HUES48 (cell line): ENCODE results near the gene GLI3.

ENCODE experiments used
- H3K27ac ChIP-seq: one replicate; pipeline ENCODE4 v1.7.0; 2013; ENCODE audit warnings: low read depth, low read length, inconsistent platforms
- H3K27me3 ChIP-seq: 2 replicates; pipeline ENCODE4 v1.6.1; 2013; ENCODE audit warnings: mild to moderate bottlenecking, low read length; ENCODE audit not compliant: control insufficient read depth, insufficient read depth
- H3K36me3 ChIP-seq: 2 replicates; pipeline ENCODE4 v1.6.1; 2013; ENCODE audit warnings: low read length; ENCODE audit not compliant: control insufficient read depth, insufficient read depth
- H3K4me1 ChIP-seq: 2 replicates; pipeline ENCODE4 v1.6.1; 2013; ENCODE audit warnings: mild to moderate bottlenecking, low read length; ENCODE audit not compliant: control insufficient read depth, insufficient read depth
- H3K4me3 ChIP-seq: 2 replicates; pipeline ENCODE4 v1.5.1; 2013; ENCODE audit warnings: mild to moderate bottlenecking, low read depth, low read length
- H3K9ac ChIP-seq: 2 replicates; pipeline ENCODE4 v1.6.1; 2013; ENCODE audit warnings: mild to moderate bottlenecking, low read depth, low read length, moderate library complexity
- H3K9me3 ChIP-seq: 2 replicates; pipeline ENCODE4 v1.6.1; 2013; ENCODE audit warnings: low read length; ENCODE audit not compliant: control insufficient read depth, insufficient read depth

Gene GLI3

DNA sequence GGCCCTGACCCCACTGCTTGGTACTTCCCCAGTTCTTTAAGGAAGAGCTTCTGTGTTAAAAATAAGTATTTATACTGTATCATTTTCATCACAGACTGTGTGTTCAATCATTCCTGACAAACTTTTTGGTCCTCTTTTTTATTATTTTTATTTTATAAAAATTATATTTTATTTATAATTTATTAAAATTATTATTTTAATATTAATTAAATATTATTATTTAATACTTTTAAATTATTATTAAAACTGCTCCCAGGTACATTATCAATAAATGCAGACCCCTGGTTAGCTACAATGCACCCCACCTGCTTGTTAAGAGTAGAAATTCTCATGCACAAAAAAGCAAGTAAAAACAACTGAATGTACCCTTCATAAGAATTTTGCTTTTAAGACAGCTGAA, 172.0 kb downstream of the GLI3 start:
- H3K27me3 ChIP-seq, result no peaks in the 10 kb centered on the region
- H3K9ac ChIP-seq, result no peak overlapping the region
- no peaks in the 10 kb centered on the region for H3K36me3 ChIP-seq
- no peak overlapping the region for H3K27ac ChIP-seq
- peaks cover 49% of the 10 kb centered on the region for H3K4me1 ChIP-seq
- H3K9me3 ChIP-seq, result no peaks in the 10 kb centered on the region
- H3K4me3 ChIP-seq, result no peak overlapping the region

DNA sequence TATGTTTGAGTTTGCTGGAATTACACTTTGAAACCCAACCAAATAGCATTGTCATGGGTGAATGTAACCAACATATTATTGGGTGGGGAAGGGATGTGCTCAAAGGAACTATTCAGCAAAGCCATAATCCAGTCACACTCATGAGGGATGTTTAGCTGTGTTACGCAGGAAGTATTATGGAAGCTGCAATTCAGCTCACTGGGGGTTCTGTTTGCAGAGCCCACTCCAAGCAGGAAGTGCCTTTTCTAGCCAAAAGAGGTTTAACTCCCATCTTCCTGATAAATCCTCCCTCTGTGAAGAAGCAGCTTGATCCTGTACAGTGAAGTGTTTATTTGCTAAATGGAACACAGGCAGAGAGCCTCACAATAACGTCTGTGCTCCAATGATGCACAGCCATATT, 172.5 kb downstream of the GLI3 start:
- Histone ChIP-seq H3K4me1 (peaks cover 48% of the 10 kb centered on the region), H3K36me3 (no peaks in the 10 kb centered on the region), H3K27ac (no peak overlapping the region), H3K9me3 (no peaks in the 10 kb centered on the region), H3K9ac (no peak overlapping the region), H3K27me3 (no peaks in the 10 kb centered on the region), H3K4me3 (no peak overlapping the region)

DNA sequence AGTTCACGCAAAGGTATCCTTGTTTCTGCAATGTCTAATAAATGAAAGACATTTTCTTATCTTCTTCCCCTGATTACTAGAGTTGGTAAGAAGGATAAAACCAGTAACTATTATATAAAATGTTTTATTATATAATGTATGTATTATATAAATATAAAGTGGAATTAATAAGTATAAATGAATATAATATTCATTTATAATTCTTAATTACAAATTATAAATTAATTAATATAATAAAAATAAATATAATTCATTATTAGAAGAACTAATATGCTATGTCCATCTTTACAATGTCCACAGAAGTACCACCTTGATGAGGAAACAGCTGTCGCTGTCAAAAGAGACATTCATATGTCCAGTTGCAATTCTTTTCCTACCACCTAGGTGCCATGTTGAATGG, 177.7 kb downstream of the GLI3 start:
- Histone ChIP-seq H3K27ac (no peak overlapping the region), H3K27me3 (no peaks in the 10 kb centered on the region), H3K36me3 (no peaks in the 10 kb centered on the region), H3K9me3 (no peaks in the 10 kb centered on the region), H3K9ac (no peak overlapping the region), H3K4me1 (no peaks in the 10 kb centered on the region), H3K4me3 (no peak overlapping the region)

- H3K9ac ChIP-seq, result no peak overlapping the region
- H3K27me3 ChIP-seq, result no peaks in the 10 kb centered on the region
- no peak overlapping the region for H3K4me3 ChIP-seq
- no peaks in the 10 kb centered on the region for H3K9me3 ChIP-seq
- H3K27ac ChIP-seq, result no peak overlapping the region
- H3K4me1 ChIP-seq, result no peaks in the 10 kb centered on the region
- H3K36me3 ChIP-seq, result no peaks in the 10 kb centered on the region
These were observed 179.7 kb downstream of the GLI3 start for GRCh38 chr7:42057331-42057730.

DNA sequence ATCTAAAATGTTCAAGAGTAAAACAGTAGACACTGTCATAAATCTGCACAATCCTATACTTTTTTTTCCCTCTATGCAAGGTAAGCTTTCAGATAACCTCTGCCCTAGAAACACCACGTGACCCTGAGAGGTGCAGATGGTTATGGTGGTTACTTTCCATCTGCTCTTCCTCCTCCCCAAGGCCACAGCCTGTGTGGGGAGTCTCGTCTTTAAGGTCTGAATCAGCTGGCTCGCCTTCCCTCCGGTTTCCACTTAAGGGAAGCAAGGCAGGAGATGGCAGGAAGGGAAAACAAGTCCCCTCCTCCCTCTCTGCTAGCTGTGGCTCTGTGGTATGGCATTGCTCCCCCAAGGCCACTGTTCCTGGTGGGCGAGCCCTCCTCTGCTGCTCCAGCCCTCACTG, 181.8 kb downstream of the GLI3 start:
- Histone ChIP-seq H3K36me3 (no peaks in the 10 kb centered on the region), H3K4me3 (no peak overlapping the region), H3K27ac (no peak overlapping the region), H3K27me3 (no peaks in the 10 kb centered on the region), H3K9me3 (no peaks in the 10 kb centered on the region), H3K9ac (no peak overlapping the region), H3K4me1 (no peaks in the 10 kb centered on the region; the same call in 1 of the 2 replicates)

GRCh38 chr7:42053834-42054233, 183.2 kb downstream of the GLI3 start:
- H3K9ac ChIP-seq, result no peak overlapping the region
- H3K4me3 ChIP-seq, result no peak overlapping the region
- H3K36me3 ChIP-seq, result no peaks in the 10 kb centered on the region
- no peaks in the 10 kb centered on the region; the same call in 1 of the 2 replicates for H3K4me1 ChIP-seq
- H3K27ac ChIP-seq, result no peak overlapping the region
- no peaks in the 10 kb centered on the region for H3K9me3 ChIP-seq
- H3K27me3 ChIP-seq, result no peaks in the 10 kb centered on the region

GRCh38 chr7:42049761-42050160, 187.2 kb downstream of the GLI3 start:
- Histone ChIP-seq H3K9ac (no peak overlapping the region), H3K27ac (no peak overlapping the region), H3K4me3 (no peak overlapping the region), H3K4me1 (no peaks in the 10 kb centered on the region; the same call in 1 of the 2 replicates), H3K9me3 (no peaks in the 10 kb centered on the region), H3K36me3 (no peaks in the 10 kb centered on the region), H3K27me3 (no peaks in the 10 kb centered on the region)

DNA sequence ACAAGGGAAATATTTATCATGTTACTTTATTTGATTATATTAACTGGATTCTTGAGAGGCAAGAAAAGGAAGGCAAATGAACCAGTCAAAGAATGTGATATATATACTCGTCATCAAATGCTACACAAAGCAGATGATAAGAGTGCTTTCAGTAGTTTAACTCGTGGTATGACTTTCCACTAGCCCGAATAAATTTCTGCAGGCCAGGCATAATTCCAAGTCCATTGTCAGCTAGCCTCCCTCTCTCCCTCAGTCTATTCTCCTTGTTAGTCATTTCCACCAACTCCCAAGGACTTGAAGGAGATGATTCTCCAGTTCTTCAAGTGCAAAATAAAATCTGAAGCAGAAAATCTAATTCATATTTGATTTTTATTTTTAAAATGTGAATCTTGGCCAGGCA, 190.5 kb downstream of the GLI3 start:
- no peak overlapping the region for H3K9ac ChIP-seq
- H3K36me3 ChIP-seq, result no peaks in the 10 kb centered on the region
- H3K27ac ChIP-seq, result no peak overlapping the region
- no peaks in the 10 kb centered on the region for H3K27me3 ChIP-seq
- H3K9me3 ChIP-seq, result no peaks in the 10 kb centered on the region
- no peak overlapping the region for H3K4me3 ChIP-seq
- H3K4me1 ChIP-seq, result no peaks in the 10 kb centered on the region

- no peak overlapping the region for H3K9ac ChIP-seq
- no peaks in the 10 kb centered on the region for H3K27me3 ChIP-seq
- no peaks in the 10 kb centered on the region for H3K9me3 ChIP-seq
- H3K4me3 ChIP-seq, result no peak overlapping the region
- no peak overlapping the region for H3K27ac ChIP-seq
- H3K4me1 ChIP-seq, result no peaks in the 10 kb centered on the region
- no peaks in the 10 kb centered on the region for H3K36me3 ChIP-seq
These were observed 191.0 kb downstream of the GLI3 start for GRCh38 chr7:42045961-42046360.

DNA sequence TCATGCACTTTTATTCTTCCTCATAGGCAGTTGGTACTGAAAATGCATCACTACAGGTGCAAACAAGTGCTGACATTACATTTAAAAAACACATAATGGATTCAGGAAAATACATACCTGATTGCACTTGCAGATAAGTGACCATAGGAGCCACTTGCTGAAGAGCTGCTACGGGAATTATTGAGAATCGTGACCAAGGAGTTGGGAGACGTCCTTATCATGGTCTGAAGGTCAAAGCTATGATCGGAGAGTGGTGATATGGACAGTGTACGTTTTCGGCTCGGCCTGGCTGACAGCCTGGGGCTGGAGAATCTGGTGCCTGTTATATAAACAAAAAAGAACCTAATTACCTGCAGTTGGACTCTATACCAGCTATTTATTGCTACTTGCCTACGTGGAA, 197.1 kb downstream of the GLI3 start:
- Histone ChIP-seq H3K36me3 (peaks cover 26% of the 10 kb centered on the region), H3K9me3 (no peaks in the 10 kb centered on the region), H3K27me3 (no peaks in the 10 kb centered on the region), H3K4me3 (no peak overlapping the region), H3K9ac (no peak overlapping the region), H3K27ac (no peak overlapping the region), H3K4me1 (no peaks in the 10 kb centered on the region)

DNA sequence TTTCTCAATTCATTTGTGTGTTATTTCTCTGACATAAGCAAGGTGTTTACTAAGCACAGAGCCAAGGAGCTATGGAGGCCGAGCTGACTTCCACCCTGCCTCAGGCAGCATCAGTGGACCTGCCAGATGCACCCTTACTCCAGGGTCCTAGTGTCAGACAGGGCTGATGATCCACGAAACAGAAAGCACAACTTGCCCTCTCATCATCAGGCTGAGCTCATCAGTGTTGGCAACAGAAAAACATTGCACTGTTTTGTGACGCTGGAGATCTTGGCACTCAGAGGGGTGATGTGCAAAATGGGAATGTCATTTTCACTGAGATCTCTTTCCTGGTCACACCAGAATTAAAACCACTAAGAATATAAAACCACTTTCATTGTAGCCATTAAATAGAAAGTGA, 201.8 kb downstream of the GLI3 start:
- Histone ChIP-seq H3K4me3 (no peak overlapping the region), H3K36me3 (peaks cover 26% of the 10 kb centered on the region), H3K27ac (no peak overlapping the region), H3K4me1 (no peaks in the 10 kb centered on the region), H3K27me3 (no peaks in the 10 kb centered on the region), H3K9me3 (no peaks in the 10 kb centered on the region), H3K9ac (no peak overlapping the region)

GRCh38 chr7:42033480-42033879, 203.5 kb downstream of the GLI3 start:
- Histone ChIP-seq H3K4me3 (no peak overlapping the region), H3K9ac (no peak overlapping the region), H3K4me1 (peaks cover 11% of the 10 kb centered on the region), H3K27ac (no peak overlapping the region), H3K27me3 (no peaks in the 10 kb centered on the region), H3K36me3 (peaks cover 17% of the 10 kb centered on the region), H3K9me3 (no peaks in the 10 kb centered on the region)
